A549 (cell line): ENCODE measurements around the gene ARL15.

ENCODE experiments used
- CHD2 ChIP-seq: fragments of 150-350 bp; IDR thresholded peaks from 2 replicates; pipeline ENCODE4 v1.6.1; 2014; ENCODE audit warnings: low read length; ENCODE audit not compliant: partially characterized antibody
- JUN ChIP-seq, 2 experiments: fragments of >200 bp; sonication (Bioruptor Twin); formaldehyde crosslinking; IDR thresholded peaks; 2 replicates in 1 of 2; 3 replicates in 1 of 2; pipeline ENCODE4 v1.6.1; 2016 to 2017
- POLR2A ChIP-seq: IDR thresholded peaks from 2 replicates; pipeline ENCODE4 v1.6.1; 2012; ENCODE audit warnings: mild to moderate bottlenecking, low read length
- SREBF2 ChIP-seq: fragments of 450-650 bp; IDR thresholded peaks from 2 replicates; pipeline ENCODE4 v1.6.1; 2014; ENCODE audit warnings: mild to moderate bottlenecking, moderate library complexity
- TF ChIP-seq, protein P1 (sequence below): fragments of >200 bp; sonication (Bioruptor Twin); formaldehyde crosslinking; IDR thresholded peaks from 3 replicates; pipeline ENCODE4 v1.5.1; 2016
- TF ChIP-seq, protein P2 (sequence below): fragments of 450-650 bp; IDR thresholded peaks from 2 replicates; pipeline ENCODE4 v1.6.1; 2014; ENCODE audit warnings: antibody characterized with exemption

DNA sequence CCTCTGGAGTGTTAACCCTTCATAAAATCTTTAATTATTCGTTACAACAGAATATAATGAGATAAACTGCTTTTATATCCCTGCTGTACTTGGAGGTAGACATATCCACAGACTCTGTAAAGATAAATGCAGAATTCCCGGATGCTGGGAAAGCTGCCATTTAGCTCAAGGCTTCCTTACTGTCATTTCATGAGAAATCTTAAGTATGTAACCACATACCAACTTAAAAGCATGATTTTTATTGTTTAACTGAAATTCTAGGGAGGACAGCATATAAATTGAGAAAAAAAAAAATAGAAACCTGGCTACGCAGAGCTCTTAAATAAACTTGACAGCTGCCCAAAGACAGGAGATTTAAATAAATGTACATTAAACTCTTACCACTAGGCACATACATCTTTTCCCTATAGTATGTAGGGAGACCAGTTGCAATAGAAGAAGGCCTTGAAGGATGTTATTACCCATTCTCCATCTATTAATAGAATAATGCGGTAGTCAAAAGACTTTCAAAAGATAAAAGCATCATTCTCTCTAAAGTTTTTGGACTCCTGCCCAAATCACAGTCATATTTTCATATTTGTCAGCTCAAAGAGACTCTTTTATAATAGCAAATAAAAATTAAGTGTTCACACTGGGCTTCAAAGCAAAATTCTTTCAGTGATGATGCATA is 376.1 kb downstream of the ARL15 start:
- TF ChIP-seq, protein P1, sequence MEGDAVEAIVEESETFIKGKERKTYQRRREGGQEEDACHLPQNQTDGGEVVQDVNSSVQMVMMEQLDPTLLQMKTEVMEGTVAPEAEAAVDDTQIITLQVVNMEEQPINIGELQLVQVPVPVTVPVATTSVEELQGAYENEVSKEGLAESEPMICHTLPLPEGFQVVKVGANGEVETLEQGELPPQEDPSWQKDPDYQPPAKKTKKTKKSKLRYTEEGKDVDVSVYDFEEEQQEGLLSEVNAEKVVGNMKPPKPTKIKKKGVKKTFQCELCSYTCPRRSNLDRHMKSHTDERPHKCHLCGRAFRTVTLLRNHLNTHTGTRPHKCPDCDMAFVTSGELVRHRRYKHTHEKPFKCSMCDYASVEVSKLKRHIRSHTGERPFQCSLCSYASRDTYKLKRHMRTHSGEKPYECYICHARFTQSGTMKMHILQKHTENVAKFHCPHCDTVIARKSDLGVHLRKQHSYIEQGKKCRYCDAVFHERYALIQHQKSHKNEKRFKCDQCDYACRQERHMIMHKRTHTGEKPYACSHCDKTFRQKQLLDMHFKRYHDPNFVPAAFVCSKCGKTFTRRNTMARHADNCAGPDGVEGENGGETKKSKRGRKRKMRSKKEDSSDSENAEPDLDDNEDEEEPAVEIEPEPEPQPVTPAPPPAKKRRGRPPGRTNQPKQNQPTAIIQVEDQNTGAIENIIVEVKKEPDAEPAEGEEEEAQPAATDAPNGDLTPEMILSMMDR = no peak
- no peak for TF ChIP-seq SREBF2
- TF ChIP-seq POLR2A = no peak
- TF ChIP-seq CHD2 = no peak
- TF ChIP-seq, protein P2, sequence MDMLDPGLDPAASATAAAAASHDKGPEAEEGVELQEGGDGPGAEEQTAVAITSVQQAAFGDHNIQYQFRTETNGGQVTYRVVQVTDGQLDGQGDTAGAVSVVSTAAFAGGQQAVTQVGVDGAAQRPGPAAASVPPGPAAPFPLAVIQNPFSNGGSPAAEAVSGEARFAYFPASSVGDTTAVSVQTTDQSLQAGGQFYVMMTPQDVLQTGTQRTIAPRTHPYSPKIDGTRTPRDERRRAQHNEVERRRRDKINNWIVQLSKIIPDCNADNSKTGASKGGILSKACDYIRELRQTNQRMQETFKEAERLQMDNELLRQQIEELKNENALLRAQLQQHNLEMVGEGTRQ = no peak
- no peak for TF ChIP-seq JUN (IDR thresholded peaks at IDR 0.05)
